HG02852 (cell line): ENCODE measurements around the gene SLC35G2.
"Not testable (repeated sequence)": the region's sequence is repeated elsewhere in the genome, so short reads cannot be mapped to it uniquely, and the experiment has no call there.

Source experiments
- ATAC-seq: cut with Tn5 transposase; IDR thresholded peaks from one replicate; pipeline ENCODE4 v1.9.1; 2021; ENCODE audit warnings: mild to moderate bottlenecking, moderate library complexity; ENCODE audit not compliant: unreplicated experiment

The SLC35G2 gene

DNA sequence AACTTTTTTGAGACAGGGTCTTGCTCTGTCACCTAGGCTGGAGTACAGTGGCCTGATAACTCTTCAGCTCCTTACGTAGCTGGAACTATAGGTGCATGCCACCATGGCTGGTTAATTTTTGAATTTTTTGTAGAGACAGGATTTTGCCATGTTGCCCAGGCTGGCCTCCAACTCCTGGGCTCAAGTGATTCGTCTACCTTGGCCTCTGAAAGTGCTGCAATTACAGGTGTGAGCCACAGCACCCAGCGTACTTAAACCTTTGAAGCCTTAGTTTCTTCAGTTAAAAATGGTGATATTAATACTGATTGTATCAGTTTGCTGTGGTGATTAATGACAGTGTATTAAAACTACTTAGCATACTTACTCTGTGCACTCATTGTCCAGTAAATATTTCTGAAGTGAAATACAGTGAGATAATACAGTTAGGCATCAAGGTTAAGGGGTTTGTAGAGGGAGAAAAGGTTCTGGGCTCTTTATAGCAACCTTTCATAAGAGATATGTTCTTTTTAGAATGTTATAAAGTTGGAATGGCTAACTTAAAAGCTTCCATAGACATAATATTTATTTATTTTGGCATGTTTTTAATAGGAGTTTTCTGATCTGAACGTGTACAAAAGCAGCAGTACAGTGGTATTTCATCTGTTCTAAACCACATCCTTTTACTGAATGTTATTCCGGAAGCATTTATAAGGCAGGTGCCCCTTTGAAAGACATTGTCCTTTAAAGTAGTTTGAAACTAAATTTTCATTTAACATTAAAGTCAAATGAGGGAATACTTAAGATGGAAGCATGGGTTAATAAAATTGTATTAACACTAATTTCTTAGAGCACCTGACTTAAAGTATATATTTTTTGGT lies 66.7 kb downstream of the SLC35G2 start:
- no peak for ATAC-seq

DNA sequence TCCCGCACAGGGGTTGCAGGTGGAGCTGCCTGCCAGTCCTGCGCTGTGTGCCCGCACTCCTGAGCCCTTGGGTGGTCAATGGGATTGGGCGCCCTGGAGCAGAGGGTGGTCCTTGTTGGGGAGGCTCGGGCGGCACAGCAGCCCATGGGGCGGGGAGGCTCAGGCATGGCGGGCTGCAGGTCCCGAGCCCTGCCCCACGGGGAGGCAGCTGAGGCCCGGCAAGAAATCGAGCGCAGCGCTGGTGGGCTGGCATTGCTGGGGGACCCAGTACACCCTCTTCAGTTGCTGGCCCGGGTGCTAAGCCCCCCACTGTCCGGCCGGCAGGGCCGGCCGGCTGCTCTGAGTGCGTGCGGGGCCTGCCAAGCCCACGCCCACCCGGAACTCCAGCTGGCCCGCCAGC lies 71.0 kb downstream of the SLC35G2 start:
- no peak for ATAC-seq

GRCh38 chr3:136891934-136892855 lies 73.3 kb downstream of the SLC35G2 start:
- ATAC-seq, result no peak

DNA sequence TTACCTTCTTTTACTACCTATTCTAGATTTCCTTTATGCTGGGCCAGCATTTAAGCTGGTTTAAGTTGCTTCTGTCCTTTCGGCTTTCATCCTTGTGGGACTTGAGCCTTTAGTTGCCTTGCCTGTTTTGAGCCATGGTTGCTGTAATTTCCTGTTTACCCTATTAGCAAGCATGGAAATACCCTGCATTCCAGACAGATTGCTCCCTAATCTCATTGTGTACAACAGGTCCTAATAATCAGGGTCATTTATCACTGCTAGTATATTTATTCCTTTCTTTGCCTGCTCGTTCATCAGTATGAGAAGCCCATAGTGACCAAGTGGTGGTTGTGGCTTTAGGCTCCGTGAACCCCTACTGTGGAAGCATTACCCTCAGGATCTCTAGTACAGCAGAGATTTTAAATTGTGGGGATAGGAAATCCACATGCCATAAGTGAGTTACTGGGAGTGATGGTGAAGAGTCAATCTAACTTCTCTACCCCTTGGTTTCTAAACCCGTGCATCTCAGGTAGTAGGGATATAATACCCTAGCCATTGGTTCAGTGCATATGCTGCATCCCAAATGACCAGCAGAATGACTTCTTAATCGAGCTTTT lies 75.0 kb downstream of the SLC35G2 start:
- no peak for ATAC-seq

- not testable (repeated sequence) for ATAC-seq
These were observed 78.2 kb downstream of the SLC35G2 start for GRCh38 chr3:136897171-136897570.

DNA sequence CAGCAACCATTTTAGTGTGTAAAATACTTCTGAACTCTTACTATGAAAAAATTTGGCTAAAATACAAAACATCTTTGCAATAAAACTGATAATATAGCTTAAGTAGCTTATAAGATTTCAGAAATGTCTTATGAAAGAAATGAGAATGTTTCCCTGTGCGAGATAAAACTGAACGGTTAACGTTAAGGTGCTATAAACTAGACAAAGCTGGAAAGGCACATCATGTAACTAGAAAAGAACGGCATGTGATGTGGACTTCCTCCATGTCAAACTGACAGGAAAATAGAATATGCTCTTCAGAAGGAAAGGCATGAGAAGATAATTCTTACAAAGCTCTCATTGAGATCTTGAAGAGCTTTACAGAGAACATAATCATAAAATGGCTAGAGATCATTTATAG lies 79.6 kb downstream of the SLC35G2 start:
- no peak for ATAC-seq

GRCh38 chr3:136898954-136899353 lies 80.0 kb downstream of the SLC35G2 start:
- no peak for ATAC-seq

DNA sequence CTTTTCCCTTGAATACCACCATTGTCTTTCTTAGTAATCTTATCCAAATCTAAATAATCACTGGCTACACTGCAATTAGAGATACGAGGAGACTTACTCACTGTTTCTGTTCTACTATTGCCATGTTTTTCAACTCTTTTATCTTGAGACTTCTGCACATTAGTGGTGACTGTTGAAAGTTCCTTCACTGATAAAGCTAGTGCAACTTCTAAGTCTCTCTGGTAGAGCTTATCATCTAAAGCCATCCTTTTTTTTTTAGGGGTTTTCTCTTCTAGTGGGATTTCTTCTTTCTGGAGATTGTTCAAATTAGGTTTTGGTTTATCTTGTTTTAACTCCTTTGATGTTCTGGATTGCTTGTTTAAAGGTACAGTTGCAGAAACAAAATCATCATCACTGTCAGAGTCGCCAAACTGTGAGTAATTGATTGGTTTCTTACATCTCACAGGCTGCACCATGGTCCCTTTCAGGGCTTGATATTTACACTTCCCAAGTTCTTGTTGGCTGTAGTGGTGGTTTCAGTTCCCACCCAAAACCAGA lies 80.8 kb downstream of the SLC35G2 start:
- ATAC-seq, result no peak

- ATAC-seq, result not testable (repeated sequence)
These were observed 81.8 kb downstream of the SLC35G2 start for GRCh38 chr3:136900694-136901093.

DNA sequence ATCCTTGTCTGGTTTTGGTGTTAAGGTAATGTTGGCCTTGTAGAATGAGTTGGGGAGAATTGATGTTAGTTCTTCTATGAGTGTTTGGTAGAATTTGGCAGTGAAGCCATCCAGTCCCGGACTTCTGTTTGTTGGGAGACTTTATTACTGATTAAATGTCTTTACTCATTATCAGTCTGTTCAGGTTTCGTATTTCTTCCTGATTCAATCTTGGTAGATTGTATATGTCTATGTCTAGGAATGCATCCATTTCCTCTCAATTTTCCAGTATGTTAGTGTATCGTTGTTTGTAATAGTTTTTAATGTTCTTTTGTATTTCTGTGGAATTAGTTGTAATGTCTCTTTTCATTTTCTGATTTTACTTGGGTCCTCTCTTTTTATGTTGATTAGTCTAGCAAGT lies 82.5 kb downstream of the SLC35G2 start:
- ATAC-seq, result no peak

DNA sequence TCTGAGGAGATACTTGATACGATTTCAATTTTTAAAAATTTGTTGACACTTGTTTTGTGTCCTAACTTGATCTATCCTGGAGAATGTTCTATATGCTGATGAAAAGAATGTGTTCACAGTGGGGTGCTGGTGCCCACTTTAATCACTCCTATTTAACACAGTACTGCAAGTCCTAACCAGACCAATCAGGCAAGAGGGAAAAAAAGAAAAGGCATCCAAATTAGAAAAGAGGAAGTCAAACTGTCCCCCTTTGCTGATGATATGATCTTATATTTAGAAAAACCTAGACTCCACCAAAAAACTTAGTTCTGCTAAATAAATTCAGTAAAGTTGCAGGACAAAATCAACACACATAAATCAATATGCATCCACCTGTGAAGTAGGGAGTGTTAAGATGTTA lies 83.6 kb downstream of the SLC35G2 start:
- not testable (repeated sequence) for ATAC-seq

DNA sequence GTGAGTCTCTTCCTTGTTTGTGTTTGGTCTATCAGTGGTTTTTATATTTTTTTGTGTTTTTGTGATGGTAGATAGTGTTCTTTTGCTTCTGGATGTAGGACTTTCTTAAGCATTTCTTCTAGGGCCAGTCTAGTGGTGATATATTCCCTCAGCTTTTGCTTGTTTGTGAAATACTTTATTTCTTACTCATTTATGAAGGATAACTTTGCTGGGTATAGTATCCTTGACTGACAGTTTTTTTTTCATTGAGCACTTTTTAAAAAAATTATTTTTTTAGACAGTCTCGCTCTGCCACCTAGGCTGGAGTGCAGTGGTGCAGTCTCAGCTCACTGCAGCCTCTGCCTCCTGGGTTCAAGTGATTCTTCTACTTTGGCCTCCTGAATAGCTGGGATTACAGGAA lies 85.0 kb downstream of the SLC35G2 start:
- ATAC-seq, result no peak

GRCh38 chr3:136904746-136905145 lies 85.8 kb downstream of the SLC35G2 start:
- no peak for ATAC-seq
